Activated CD8-positive, alpha-beta memory T cell treated with anti-CD3 and anti-CD28 coated beads for 48 hours (primary cell): ENCODE data around the gene TTC23.
"Not testable (repeated sequence)": the region's sequence is repeated elsewhere in the genome, so short reads cannot be mapped to it uniquely, and the experiment has no call there.

Experiments
- DNase-seq, 3 experiments: peaks; one replicate each; pipeline ENCODE4 v3.0.0-alpha.2; 2020; ENCODE audit warnings: low read depth in 2 of 3, low spot score in 2 of 3

Gene TTC23

DNA sequence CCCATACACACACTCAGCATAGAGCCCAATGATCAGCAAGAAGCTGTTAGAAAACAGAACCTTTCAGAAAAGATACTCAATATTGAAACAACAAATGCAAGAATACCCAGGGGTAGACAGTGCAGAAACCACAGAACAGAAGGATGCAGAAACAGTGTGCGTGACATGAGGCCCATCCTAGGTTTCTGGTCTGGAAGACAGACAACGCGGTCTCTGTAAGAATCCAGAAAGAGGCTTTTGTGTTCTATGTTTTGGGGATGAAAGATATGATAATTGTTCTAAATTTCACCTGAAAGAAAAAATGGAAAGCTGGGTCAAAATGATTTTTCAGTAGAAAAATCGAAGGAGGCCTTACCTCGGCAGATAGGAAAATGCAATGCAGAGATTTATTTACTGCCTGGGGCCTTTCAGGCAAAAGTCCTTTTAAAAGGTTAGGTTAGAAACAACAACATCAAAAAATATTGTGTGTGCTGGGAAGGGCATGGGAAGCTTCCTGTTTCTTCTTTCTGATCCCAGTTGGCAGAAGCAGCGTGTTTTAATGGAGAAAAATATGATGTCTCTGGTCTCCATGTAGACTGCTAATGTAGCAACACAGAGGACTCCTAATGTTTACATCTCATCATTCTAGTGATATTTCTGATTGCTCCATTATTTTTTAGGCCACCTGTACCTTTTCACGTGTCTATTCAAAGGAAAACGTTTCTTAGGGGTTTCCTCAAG is 127.5 kb downstream of the TTC23 start:
- DNase-seq = no peak

DNA sequence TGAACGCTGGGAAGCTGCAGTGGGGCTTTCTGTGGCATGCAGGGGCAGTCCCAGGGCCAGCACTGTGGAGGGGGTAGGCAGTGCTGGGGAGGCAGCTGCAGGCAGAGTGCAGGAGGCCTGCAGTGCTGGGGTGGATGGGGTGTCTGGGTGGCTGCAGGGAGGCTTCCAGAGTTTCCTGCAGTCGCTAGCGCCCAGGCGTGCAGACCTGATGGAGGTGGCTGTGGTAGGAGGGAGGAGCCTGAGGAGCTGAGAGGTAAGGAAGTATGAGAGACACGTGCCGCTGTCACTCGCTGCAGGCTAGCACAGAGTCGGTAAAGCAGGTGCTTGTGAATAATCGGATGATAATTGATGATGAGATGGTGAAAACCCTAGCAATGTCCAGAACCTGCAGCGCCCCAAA is 128.2 kb downstream of the TTC23 start:
- DNase-seq = no peak

DNA sequence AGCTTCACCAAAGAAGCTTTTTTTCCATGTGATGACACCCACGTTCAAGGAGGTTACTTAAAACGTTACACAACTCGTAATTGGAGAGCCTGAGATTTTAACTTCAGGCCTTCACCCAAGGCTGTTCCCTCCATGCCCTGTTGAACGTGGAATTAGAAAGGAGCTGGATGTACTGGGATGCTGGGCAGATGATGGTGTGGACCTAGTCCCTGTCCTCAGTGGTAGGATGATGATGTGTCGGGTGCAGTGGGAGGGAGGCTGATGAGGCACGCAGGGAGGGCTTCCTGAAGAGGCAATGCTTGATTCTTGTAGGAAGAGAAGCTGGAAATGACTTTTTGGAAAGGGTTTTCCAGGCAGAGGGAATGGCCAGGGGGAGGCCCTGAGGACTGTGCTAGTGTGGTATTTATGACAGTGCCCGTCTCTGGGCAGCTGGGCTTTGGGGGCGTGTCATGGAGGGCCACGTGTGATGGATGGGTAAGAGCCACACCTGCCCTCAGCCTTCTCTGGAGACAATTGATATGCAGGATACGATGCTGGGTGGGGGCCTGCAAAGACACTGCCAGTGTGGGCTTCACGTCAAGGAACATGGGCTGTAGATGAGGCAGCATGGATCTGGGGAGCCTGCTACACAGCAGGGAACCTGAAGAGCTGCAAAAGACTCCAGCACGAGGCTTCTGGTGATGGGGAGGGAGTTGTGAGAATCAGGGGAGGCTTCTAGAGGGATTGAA is 129.2 kb downstream of the TTC23 start:
- no peak for DNase-seq

DNA sequence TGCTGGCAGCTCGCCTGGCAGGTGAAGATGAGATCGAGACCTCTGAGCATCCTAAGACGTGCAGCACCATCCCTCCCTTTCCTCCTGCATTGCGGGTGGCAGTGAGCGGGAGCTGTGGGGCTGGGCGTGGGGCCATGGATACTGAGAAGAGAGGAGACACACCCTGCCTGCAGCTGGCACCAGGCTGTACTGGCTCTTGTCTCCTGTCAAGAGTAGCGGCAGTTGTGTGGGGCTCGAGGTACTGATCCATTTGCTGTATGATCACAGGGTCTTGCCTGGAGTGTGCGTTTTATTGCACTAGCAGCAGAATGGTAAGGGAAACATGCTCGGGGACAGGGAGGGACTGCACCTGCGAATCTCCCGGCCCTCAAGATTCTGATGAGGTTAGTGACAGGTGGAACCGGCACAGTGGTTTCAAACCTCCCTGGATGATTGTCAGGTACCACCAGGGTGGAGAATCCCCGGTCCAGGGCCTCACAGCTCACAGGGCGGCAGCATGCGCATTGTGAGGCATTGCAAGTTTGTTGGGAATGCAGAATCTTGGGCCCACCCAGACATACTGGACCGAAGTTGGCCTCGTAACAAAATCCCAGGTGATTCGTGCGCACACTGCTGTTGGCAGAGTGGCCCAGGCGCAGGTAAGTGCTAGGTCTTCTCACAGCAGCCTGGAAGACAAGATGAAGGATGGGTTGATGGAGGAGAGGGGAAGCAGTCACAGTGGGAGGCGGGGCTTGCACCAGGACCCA is 130.4 kb downstream of the TTC23 start:
- DNase-seq = no peak

DNA sequence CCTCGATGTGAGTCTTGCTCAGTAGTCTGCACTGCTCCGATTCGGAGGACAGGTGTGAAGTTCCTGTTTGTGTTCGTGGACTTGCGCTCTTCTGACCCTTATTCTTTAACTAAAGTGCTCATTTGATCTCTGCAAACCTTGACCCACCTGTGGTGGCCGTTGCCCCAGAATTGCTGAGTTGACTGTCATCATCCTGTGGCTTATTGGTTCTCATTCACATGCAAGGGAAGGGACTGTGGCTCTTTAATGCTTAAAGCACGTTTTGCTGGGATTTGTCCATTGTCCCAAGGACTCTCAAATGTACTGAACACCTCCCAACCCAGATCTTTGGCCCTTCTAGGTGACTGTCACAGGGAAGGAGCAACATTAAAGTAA is 131.1 kb downstream of the TTC23 start:
- DNase-seq = no peak

DNA sequence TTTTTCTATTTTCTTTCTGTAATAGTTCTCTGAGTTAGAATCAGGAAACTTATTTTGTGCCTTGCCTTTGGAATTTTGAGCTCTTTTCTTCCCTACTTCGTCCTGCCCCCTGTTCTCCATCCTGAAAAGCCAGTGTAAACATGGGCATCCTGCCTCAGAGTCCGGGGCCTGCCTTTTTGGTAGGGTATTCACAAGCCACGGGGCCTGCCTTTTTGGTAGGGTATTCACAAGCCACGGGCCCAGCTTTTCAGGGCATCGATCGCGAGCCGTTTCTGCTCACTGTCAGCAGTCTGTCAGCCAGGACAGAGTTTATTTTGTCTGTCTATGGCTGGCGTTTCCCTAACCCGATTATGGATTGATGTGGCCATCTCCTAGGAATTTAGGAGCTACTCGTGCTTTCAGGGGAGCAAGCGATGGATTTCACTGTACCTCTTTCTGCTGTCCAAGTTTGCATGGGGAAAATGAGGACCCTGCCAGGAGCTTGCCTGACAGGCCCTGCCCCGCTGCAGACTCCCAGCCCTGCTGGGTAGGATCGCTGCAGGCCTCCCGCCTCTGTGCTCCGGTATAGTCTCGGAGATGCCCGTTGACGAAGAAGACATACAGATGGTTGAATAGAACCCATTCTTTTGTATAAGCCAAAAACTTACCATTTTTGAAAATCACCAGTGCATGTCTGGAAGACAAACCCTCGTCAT is 131.7 kb downstream of the TTC23 start:
- DNase-seq = no peak

DNA sequence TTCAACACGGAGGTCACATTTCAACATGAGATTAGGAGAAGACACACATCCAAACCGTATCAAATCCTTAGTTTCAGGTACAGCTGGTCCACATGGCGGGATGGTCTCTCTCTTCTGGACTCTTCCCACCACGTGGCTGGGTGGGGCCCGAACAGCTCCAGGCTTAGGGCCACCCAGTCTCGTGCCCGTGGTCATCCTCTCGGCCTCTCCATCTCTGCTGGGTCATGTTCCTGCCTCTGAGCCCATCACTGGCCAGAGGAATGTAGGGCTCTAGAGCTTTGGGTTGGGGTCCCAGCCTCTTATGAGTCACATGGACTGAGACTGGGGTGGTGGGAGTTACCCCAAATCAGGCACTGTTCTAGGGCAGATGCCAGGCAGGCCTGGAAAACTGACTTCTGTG is 132.3 kb downstream of the TTC23 start:
- DNase-seq = no peak

DNA sequence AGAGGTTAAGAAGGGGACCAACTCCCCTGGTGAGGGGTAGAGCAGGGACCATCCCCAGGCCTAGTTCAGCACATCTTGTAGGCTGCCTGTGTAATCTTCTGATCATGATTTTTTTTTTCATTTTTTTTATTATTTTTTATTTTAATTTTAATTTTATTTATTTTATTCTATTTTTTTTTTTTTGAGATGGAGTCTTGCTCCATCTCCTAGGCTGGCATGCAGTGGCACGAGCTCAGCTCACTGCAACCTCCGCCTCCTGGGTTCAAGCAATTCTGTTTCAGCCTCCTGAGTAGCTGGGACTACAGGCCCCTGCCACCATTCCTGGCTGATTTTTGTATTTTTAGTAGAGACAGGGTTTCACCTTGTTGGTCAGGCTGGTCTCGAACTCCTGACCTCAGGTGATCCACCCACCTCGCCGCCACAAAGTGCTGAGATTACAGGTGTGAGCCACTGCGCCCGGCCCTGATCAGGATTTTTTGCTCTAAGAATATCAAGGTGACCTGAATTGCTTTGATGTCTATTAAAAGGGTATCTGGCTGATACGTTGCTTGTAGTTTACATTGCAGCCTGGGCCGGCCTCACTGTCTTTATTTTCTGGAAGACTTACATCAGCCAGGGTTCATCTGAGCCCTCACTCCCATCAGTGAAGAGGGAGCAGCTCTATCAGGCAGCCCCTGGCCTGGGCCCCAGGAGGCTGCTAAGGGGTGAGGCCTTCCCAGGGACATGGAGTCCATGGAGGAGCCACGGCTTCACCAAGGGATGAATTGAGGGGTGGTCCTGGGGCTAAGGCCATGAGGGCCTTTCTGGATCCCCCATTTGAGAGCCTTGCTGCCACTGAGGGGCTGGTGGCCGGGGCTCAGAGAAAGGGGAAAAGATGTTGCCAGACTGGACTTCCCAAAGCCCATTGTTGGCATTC is 133.8 kb downstream of the TTC23 start:
- no peak for DNase-seq

DNA sequence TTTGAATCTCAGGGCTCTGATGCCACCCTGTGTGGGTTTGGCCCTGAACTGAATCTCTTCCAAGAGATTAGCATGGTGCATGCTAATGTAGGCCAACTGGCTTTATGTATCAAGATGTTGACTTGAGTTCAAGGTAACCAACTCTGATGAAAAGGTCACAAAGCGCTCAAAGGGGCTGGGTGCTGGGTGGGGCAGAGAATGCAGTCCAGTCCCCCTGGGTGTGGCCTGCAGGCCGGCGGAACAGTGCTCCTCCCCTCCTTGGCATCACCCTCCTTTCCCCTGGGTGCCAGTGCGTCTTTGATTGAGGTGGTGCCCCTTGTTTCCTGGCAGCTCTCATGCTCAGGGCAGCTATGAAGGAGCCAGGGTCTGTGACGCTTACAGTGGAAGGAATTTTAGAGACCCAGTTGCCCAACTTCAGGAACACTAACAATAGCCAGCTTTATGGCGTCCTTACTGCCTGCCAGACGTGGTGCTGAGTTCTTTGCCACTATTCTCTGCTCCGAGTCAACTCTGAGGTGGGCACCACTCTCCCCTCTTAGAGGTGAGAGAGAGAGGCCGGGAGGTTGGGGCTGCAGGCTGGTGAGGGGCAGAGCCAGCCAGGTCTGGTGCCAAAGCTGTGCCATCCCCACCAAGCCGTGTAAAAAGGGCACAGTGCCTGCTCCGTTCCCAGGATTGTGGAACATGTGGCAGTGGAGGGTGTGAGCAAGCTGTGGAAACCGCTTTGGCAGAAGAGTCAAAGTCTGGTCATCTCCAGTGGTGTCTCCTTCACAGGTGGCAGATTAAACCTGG is 134.7 kb downstream of the TTC23 start:
- no peak for DNase-seq

DNA sequence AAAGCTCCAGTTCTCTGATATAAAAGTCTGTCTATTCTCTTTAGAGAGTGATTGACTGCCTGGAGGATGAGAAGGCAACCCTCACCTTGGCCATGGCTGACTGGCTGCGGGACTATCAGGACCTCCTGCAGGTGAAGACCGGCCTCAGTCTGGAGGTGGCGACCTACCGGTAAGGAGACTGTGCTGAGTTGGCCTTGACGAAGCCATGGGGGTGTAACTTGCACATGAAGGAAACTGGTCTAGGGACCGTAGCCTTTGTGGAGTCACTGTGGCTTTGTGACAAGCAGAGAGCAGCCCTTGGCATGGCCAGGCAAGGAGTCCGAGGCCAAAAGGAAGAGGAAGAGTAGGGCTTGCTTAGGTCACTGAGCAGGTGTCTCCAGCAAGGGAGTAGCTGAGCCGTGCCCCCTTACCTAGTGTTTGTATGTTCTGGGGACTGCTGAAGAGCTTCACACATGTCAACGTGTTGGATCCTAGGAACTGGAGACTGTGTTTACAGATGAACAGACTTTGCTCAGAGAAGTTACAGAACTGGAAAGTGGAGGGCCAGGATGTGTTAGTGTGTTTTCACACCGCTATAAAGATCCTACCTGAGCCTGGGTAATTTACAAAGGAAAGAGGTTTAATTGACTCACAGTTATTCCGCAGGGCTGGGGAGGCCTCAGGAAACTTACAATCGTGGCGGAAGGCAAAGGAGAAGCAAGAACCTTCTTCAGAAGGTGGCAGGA is 135.7 kb downstream of the TTC23 start:
- DNase-seq = no peak

DNA sequence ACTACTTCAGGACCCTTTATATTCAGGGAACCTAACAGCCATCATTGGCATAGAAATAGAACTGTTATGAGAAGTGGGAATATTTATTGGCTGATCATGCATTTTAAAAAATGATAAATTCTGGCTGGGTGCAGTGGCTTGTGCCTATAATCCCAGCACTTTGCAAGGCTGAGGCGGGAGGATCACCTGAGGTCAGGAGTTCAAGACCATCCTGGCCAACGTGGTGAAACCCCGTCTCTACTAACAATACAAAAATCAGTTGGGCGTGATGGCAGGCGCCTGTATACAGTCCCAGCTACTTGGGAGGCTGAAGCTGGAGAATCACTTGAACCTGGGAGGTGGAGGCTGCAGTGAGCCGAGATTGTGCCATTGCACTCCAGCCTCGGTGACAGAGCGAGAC is 137.7 kb downstream of the TTC23 start:
- not testable (repeated sequence) for DNase-seq

DNA sequence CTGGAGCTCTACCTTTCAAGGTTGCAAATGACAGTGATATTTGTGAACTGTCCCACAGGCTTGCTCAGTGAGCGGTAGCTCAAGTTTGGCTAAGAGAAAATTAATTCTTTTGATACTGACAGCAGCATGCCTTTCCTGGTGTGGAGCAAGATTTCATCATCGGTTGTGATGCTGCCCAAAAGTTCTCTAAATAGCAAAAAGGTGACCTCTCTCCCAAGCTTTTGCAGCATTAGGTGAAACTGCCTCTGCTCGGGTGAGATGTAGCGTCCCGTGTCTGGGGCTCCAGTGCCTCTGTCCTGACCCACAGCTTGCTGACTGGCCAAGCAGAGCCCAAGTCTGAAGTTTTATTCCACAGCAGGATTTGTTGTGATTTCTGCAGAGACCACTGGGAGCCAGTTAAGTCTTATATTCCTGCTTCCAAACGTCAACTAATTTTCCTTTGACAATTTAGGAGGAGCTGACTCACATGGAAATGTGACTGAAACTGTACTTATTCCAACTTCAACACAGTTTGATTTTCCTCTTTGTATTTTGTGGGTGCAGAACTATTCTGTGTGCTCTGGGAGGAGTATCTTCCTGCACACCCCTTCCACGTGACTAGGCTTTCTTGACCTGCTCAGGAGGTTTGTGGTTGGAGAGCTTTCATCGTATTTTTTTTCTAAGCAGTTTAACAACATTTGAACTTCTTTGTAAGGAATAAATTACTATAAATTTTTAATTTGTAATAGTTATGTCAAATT is 138.6 kb downstream of the TTC23 start:
- no peak for DNase-seq

DNA sequence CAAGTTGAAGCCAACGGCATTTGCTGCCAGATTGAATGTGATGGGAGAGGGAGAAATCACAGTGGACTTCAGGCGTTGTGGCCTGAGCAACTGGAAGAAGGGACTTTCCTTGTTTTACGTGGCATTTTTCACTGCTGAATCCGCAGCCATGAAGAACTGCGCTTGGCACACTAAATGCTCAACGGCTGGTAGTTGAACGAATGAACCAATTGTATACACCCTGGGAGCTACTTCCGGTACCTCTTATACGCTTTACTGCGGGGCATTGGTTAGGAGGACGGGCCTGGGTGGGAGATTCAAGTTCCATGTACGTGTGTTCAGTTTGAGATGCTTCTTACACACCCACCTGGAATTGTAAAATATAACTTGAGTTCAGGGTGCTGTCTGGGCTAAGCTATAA is 139.3 kb downstream of the TTC23 start:
- DNase-seq = no peak

DNA sequence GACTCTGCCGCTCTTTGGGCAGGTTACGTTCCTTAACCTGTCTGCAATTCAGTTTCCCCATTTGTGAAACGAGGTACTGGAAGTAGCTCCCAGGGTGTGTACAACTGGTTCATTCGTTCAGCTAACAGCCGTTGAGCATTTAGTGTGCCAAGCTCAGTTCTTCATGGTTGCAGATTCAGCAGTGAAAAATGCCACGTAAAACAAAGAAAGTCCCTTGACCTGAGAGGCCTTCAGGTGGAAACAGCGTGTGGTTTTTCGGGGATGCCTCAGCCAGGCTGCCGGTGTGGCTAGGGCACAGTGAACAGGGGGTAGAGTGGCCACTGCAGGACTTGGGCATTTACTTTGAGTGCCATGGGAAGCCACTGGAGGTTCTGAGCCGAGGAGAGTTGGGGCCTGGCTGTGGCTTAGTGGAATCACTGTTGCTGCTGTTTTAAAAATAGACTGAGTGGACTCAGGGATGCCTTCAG is 139.8 kb downstream of the TTC23 start:
- no peak for DNase-seq

DNA sequence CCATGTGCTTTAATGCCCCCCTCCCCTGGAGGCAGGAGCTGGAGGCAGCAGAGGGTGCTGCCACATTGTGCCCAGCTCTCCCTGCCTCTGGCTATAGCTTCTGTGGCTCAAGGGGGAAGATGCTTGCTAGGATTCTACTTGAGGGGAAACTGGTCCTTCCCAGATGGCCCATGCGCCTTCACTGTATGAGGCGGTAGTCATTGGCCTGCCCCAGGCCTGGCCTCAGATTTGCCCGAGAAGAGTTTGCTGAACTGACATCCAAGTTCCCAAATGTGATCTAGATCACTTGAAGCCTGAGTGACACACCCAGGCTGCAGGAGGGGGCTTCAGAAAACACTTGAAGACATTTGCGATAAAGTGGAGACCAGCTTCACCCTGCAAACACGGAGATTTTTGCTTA is 140.4 kb downstream of the TTC23 start:
- DNase-seq = no peak

DNA sequence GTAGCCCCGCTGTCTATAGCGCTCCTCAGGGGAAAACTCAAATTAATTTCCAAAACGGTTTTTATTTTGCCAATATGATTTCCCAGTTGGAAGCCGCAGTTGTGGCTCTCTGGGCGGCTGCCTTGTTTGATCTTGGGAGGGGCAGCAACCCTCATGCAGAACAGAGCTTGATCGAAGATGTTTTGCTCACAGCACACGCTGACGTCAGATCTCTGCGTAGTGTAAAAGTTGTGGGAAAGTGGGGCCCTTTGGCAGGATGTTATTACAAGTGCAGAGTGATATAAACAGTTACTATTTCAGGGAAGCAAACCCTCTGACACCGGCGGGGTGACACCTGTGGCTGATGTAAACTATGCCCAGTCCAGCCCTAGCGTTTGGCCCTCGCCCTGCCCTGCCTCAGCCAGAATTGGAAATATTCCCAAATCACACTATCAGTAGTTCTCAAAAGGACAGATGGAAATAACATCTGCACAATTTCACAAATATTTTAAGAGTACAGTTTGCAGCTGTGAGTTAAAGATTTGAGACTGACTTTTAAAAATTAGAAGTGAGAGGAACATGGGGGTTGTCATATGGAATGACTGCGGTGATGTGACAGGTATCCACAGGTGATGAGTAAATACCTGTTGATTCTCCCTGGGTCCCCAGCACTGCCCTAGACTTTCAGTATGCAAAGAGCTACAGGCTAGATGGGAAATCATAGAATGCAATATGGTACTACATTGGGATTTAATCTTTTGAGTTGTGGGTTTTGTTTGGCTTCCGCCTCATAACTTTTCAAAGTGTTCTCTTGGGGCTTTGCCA is 142.8 kb downstream of the TTC23 start:
- no peak for DNase-seq

DNA sequence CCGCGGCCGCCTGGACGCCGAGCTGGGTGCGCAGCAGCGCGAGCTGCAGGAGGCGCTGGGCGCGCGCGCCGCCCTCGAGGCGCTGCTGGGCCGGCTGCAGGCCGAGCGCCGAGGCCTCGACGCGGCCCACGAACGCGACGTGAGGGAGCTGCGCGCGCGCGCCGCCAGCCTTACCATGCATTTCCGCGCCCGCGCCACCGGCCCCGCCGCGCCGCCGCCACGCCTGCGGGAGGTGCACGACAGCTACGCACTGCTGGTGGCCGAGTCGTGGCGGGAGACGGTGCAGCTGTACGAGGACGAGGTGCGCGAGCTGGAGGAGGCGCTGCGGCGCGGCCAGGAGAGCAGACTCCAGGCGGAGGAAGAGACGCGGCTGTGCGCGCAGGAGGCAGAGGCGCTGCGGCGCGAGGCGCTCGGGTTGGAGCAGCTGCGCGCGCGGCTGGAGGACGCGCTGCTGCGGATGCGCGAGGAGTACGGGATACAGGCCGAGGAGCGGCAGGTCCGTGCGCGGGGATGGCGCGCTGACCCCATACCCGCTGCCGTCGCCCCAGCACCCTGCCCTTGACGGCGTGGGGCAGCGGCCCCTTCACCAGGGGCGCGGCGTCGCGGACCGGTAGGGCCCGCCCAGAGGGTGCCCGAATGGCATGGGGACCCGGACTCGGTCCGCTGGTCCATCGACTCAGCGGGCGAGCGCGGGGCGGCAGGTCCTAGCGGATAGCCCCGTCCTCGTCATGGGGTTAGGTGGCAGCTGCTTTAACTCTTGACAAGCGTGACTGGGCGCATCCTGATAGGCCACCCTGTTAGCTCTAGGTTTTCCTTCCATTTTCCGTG is 143.7 kb downstream of the TTC23 start:
- peak in 1 of 3 experiments; percentile 13 for DNase-seq
